Calu3 (cell line): ENCODE data around the gene CDC34. TPM values are rescaled to one million over a fixed set of nuclear protein-coding genes. Genes with fewer than 3 reads are reported as not detected.

Experiments
- BruUV-seq: library from RNA; stranded (reverse); fragments of 400-500 nt; replicated peaks from 2 replicates; lab custom pipeline; 2021; lab: Mats Ljungman, UMichigan
- CTCF ChIA-PET: fragments of 300-600 bp; sonication (Branson Sonifier 250); formaldehyde crosslinking; loops from one replicate; lab custom pipeline; 2022; ENCODE audit warnings: antibody characterized with exemption; lab: Charles Lee
- DNase-seq: peaks from one replicate; pipeline ENCODE4 v3.0.0; 2022
- H3K27ac Mint-ChIP-seq: one replicate; pipeline ENCODE4 v1.8.0; 2022; ENCODE audit warnings: mixed read lengths; ENCODE audit not compliant: unreplicated experiment
- H3K27me3 Mint-ChIP-seq: one replicate; pipeline ENCODE4 v1.8.0; 2022; ENCODE audit warnings: mixed read lengths; ENCODE audit not compliant: unreplicated experiment
- H3K36me3 Mint-ChIP-seq: one replicate; pipeline ENCODE4 v1.8.0; 2022; ENCODE audit warnings: mild to moderate bottlenecking, moderate library complexity, mixed read lengths; ENCODE audit not compliant: insufficient read depth, unreplicated experiment
- H3K4me1 Mint-ChIP-seq: one replicate; pipeline ENCODE4 v1.8.0; 2022; ENCODE audit warnings: mild to moderate bottlenecking, low read depth, mixed read lengths; ENCODE audit not compliant: unreplicated experiment
- H3K4me3 Mint-ChIP-seq: one replicate; pipeline ENCODE4 v1.8.0; 2022; ENCODE audit warnings: mild to moderate bottlenecking, low read depth, moderate library complexity, mixed read lengths; ENCODE audit not compliant: unreplicated experiment
- H3K9me3 Mint-ChIP-seq: one replicate; pipeline ENCODE4 v1.8.0; 2022; ENCODE audit warnings: low read depth, mixed read lengths; ENCODE audit not compliant: unreplicated experiment
- intact Hi-C: fragments of 100-400 bp; cut with micrococcal nuclease; formaldehyde crosslinking; loops from one replicate; pipeline ENCODE4 v1.10.0; 2022; ENCODE audit not compliant: unreplicated experiment
- total RNA-seq: library from RNA; stranded (reverse); gene quantifications from 2 replicates; pipeline ENCODE4 v1.2.3, GENCODE V29; 2022
- TF ChIP-seq, protein P1 (sequence below): fragments of 200-600 bp; IDR thresholded peaks from one replicate; pipeline ENCODE4 v1.8.0; 2022; ENCODE audit warnings: antibody characterized with exemption; ENCODE audit not compliant: unreplicated experiment

The CDC34 gene
- total RNA-seq, 1 experiment from 2014 or later = 50.6 TPM

DNA sequence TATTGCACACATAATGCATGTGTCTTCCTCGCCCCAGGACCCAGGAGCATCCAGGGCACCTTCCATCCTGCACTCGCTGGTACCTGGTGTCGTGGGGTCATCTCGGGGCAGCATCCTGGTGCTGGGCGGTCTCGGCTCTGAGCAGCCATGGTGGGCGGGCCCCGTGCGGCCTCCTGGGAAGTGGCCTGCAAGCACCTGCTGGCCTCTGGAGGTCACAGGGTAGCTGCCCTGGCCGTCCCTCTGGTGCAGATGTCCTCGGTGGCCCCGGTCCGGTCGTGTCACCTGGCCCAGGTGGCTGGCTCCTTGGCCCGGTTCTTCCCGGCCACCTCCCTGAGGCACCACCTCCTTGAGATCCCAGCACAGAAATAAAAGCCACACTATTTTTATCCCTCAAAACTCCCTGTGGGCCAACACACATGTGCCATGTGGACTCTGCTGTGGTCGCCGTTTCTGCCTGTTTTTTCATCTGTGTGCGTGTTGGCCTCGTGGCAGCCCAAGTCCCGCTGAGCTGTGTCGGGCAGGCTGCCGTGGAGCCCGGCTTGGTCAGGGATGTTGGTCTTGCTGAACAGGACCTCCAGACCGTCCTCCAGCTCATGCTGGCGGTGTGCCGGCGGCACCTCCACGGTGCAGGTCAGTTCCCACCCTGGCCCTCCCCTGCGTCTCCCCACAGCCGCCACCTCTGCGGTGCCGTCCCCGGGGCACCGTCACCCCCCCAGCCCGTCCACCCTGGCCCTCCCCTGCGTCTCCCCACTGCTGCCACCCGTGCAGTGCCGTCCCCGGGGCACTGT, 7.3 kb downstream of the CDC34 start:
- Mint-ChIP-seq H3K36me3 (peaks cover 26% of the 10 kb centered on the region), H3K27me3 (no peaks in the 10 kb centered on the region), H3K9me3 (no peaks in the 10 kb centered on the region), H3K27ac (no peak overlapping the region), H3K4me3 (no peak overlapping the region), H3K4me1 (peaks cover 9% of the 10 kb centered on the region)
- CTCF ChIA-PET = interaction anchor here (0.6 to 0.7 kb wide), 3 partner anchors 38 to 123 kb away, joined by 3 to 5 read pairs (median 5); no protein-coding TSS in a partner anchor
- TSS peak; percentile 36 for BruUV-seq
- intact Hi-C loops = no loop called here
- TF ChIP-seq, protein P1, sequence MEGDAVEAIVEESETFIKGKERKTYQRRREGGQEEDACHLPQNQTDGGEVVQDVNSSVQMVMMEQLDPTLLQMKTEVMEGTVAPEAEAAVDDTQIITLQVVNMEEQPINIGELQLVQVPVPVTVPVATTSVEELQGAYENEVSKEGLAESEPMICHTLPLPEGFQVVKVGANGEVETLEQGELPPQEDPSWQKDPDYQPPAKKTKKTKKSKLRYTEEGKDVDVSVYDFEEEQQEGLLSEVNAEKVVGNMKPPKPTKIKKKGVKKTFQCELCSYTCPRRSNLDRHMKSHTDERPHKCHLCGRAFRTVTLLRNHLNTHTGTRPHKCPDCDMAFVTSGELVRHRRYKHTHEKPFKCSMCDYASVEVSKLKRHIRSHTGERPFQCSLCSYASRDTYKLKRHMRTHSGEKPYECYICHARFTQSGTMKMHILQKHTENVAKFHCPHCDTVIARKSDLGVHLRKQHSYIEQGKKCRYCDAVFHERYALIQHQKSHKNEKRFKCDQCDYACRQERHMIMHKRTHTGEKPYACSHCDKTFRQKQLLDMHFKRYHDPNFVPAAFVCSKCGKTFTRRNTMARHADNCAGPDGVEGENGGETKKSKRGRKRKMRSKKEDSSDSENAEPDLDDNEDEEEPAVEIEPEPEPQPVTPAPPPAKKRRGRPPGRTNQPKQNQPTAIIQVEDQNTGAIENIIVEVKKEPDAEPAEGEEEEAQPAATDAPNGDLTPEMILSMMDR = no peak
- no peak for DNase-seq

DNA sequence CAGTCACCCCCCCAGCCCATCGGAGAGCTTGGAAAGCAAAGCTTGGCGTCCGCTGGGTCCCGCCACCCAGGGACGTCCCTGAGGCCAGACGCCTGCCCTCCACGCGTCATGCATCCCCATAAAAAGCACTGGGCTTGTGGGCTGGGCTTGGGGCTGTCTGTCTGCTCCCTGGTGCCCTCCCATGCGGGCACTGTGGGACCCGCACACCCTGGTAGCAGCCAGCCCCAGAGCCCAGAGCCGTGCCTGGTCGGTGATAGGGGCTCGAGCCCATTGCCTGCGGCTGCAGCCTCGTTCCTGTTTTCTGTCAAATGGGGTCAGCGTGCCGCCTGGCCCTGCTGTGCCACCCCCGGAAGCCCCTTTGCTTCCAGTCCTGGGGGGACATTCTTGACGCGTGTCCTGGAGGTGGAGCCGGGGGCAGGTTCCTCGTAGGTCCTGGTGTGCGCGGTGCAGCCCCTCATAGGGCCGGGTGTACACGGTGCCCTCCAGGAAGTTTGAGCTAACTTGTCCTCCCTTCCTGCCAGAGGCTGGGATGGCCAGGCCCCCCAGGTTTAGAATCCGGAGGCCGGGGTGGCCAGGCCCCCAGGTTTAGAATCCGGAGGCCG, 8.0 kb downstream of the CDC34 start:
- intact Hi-C loops = no loop called here
- CTCF ChIA-PET = interaction anchor here (0.6 to 0.7 kb wide), 3 partner anchors 37 to 122 kb away, joined by 3 to 5 read pairs (median 5); no protein-coding TSS in a partner anchor
- TF ChIP-seq, protein P1 = no peak
- H3K27ac Mint-ChIP-seq = no peak overlapping the region
- H3K9me3 Mint-ChIP-seq = no peaks in the 10 kb centered on the region
- BruUV-seq = no TSS peak
- peaks cover 3% of the 10 kb centered on the region for H3K27me3 Mint-ChIP-seq
- DNase-seq = no peak
- H3K4me1 Mint-ChIP-seq = peaks cover 7% of the 10 kb centered on the region
- peaks cover 25% of the 10 kb centered on the region for H3K36me3 Mint-ChIP-seq
- no peak overlapping the region for H3K4me3 Mint-ChIP-seq

DNA sequence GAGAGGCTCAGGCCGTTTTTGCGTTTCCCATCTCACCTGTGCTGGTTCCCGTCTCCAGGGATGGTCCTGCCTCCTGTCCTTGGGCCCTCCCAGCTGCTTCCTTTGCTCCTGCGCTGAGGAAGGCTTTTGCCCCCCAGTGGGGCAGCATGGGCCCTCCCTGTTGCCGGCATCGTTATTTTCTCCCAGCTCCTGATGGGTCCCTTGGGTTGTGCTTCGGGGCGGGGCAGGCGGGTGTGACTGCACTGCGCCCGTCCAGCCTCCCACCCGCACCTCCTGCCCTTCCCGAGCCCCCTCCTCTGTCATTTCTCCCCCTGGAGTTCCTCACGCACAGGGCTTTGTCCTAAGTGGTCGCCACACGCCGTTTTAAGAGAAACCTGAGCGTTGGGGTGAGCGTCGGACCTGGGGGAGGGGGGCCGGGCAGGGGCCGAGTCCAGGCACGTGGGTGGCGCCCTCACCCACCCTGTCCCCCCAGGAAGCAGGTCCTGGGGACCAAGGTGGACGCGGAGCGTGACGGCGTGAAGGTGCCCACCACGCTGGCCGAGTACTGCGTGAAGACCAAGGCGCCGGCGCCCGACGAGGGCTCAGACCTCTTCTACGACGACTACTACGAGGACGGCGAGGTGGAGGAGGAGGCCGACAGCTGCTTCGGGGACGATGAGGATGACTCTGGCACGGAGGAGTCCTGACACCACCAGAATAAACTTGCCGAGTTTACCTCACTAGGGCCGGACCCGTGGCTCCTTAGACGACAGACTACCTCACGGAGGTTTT, 9.5 kb downstream of the CDC34 start:
- Mint-ChIP-seq H3K9me3 (no peaks in the 10 kb centered on the region), H3K27me3 (peaks cover 12% of the 10 kb centered on the region), H3K4me3 (no peak overlapping the region), H3K4me1 (no peaks in the 10 kb centered on the region), H3K27ac (no peak overlapping the region), H3K36me3 (peaks cover 20% of the 10 kb centered on the region)
- no peak for DNase-seq
- TF ChIP-seq, protein P1 = no peak
- intact Hi-C loops = no loop called here
- no TSS peak for BruUV-seq
- CTCF ChIA-PET = no interaction called here

GRCh38 chr19:541699-542098, 10.1 kb downstream of the CDC34 start:
- TF ChIP-seq, protein P1 = no peak
- Mint-ChIP-seq H3K27ac (no peak overlapping the region), H3K9me3 (no peaks in the 10 kb centered on the region), H3K4me3 (no peak overlapping the region), H3K27me3 (peaks cover 12% of the 10 kb centered on the region), H3K36me3 (peaks cover 16% of the 10 kb centered on the region), H3K4me1 (no peaks in the 10 kb centered on the region)
- intact Hi-C loops = no loop called here
- no peak for DNase-seq
- no TSS peak for BruUV-seq
- CTCF ChIA-PET = no interaction called here
